H9 (cell line): ENCODE results near the gene TMEM161B. TPM values are rescaled to one million over a fixed set of nuclear protein-coding genes. Genes with fewer than 3 reads are reported as not detected.

Experiments used
- DNase-seq: peaks from one replicate; pipeline ENCODE4 v3.0.0-alpha.2; 2017
- H2AFZ ChIP-seq: one replicate; pipeline ENCODE4 v1.6.1; 2013; ENCODE audit warnings: mild to moderate bottlenecking, low read length, control low read depth, moderate library complexity
- H2AK5ac ChIP-seq: 2 replicates; pipeline ENCODE4 v1.6.1; 2013; ENCODE audit warnings: low read length, control low read depth, mixed read lengths; ENCODE audit not compliant: insufficient read length
- H2BK120ac ChIP-seq: one replicate; pipeline ENCODE4 v1.6.1; 2013; ENCODE audit warnings: low read depth, mild to moderate bottlenecking, low read length, control low read depth, inconsistent platforms; ENCODE audit not compliant: poor library complexity, severe bottlenecking
- H2BK12ac ChIP-seq: 2 replicates; pipeline ENCODE4 v1.6.1; 2013; ENCODE audit warnings: low read length, control low read depth, mixed read lengths, low read depth; ENCODE audit not compliant: insufficient read length
- H2BK15ac ChIP-seq: 2 replicates; pipeline ENCODE4 v1.6.1; 2013; ENCODE audit warnings: low read depth, low read length, control low read depth
- H2BK20ac ChIP-seq: one replicate; pipeline ENCODE4 v1.6.1; 2013; ENCODE audit warnings: low read depth, mild to moderate bottlenecking, low read length, control low read depth, inconsistent platforms; ENCODE audit not compliant: poor library complexity, severe bottlenecking
- H2BK5ac ChIP-seq: 2 replicates; pipeline ENCODE4 v1.6.1; 2013; ENCODE audit warnings: low read length, control low read depth, mixed read lengths; ENCODE audit not compliant: insufficient read length
- H3K14ac ChIP-seq: 2 replicates; pipeline ENCODE4 v1.6.1; 2013; ENCODE audit warnings: low read length, control low read depth; ENCODE audit not compliant: insufficient read depth
- H3K18ac ChIP-seq: 2 replicates; pipeline ENCODE4 v1.6.1; 2013; ENCODE audit warnings: low read depth, mild to moderate bottlenecking, mixed read lengths, low read length, control low read depth; ENCODE audit not compliant: insufficient read length
- H3K23ac ChIP-seq: 2 replicates; pipeline ENCODE4 v1.6.1; 2013; ENCODE audit warnings: low read length, control low read depth, mixed read lengths, low read depth; ENCODE audit not compliant: insufficient read length
- H3K23me2 ChIP-seq: 2 replicates; pipeline ENCODE4 v1.6.1; 2013; ENCODE audit warnings: low read depth, mild to moderate bottlenecking, mixed read lengths, low read length, control low read depth; ENCODE audit not compliant: insufficient read length, poor library complexity, severe bottlenecking
- H3K27ac ChIP-seq: 2 replicates; pipeline ENCODE4 v1.5.1; 2013; ENCODE audit warnings: low read length, control low read depth, mixed read lengths, low read depth; ENCODE audit not compliant: insufficient read length
- H3K27me3 ChIP-seq: 2 replicates; pipeline ENCODE4 v1.6.1; 2013; ENCODE audit warnings: low read length, control low read depth, inconsistent platforms; ENCODE audit not compliant: insufficient read depth
- H3K4ac ChIP-seq: 2 replicates; pipeline ENCODE4 v1.6.1; 2013; ENCODE audit warnings: low read depth, mild to moderate bottlenecking, control low read depth, inconsistent platforms, low read length, moderate library complexity
- H3K4me1 ChIP-seq: 2 replicates; pipeline ENCODE4 v1.6.1; 2013; ENCODE audit warnings: low read length, control low read depth, inconsistent platforms; ENCODE audit not compliant: insufficient read depth
- H3K4me2 ChIP-seq: 2 replicates; pipeline ENCODE4 v1.6.1; 2013; ENCODE audit warnings: low read length, control low read depth, mixed read lengths; ENCODE audit not compliant: insufficient read length, insufficient read depth
- H3K56ac ChIP-seq: 2 replicates; pipeline ENCODE4 v1.6.1; 2013; ENCODE audit warnings: low read depth, mild to moderate bottlenecking, mixed read lengths, low read length, control low read depth; ENCODE audit not compliant: insufficient read length
- H3K79me1 ChIP-seq: 2 replicates; pipeline ENCODE4 v1.6.1; 2013; ENCODE audit warnings: low read depth, mild to moderate bottlenecking, moderate library complexity, low read length, control low read depth, inconsistent platforms; ENCODE audit not compliant: insufficient read depth, poor library complexity, severe bottlenecking
- H3K79me2 ChIP-seq: 2 replicates; pipeline ENCODE4 v1.6.1; 2013; ENCODE audit warnings: low read length, control low read depth, inconsistent platforms; ENCODE audit not compliant: insufficient read depth
- H3K9ac ChIP-seq: 2 replicates; pipeline ENCODE4 v1.6.1; 2013; ENCODE audit warnings: low read length, control low read depth, mixed read lengths; ENCODE audit not compliant: insufficient read length; ENCODE audit errors: extremely low read depth
- H3K9me3 ChIP-seq: one replicate; pipeline ENCODE4 v1.6.1; 2013; ENCODE audit warnings: low read depth, low read length, inconsistent platforms; ENCODE audit not compliant: control insufficient read depth
- H3T11ph ChIP-seq: one replicate; pipeline ENCODE4 v1.6.1; 2013; ENCODE audit warnings: mild to moderate bottlenecking, low read length, control low read depth, inconsistent platforms
- H4K20me1 ChIP-seq: one replicate; pipeline ENCODE4 v1.6.1; 2013; ENCODE audit not compliant: control insufficient read depth, insufficient read length, insufficient read depth
- H4K5ac ChIP-seq: 2 replicates; pipeline ENCODE4 v1.6.1; 2013; ENCODE audit warnings: low read depth, mild to moderate bottlenecking, mixed read lengths, low read length, control low read depth; ENCODE audit not compliant: insufficient read length
- H4K8ac ChIP-seq: replicated peaks from 2 replicates; pipeline ENCODE4 v1.6.1; 2013; ENCODE audit warnings: low read length, control low read depth, mixed read lengths, low read depth; ENCODE audit not compliant: insufficient read length
- H4K91ac ChIP-seq: 2 replicates; pipeline ENCODE4 v1.6.1; 2013; ENCODE audit warnings: low read depth, mild to moderate bottlenecking, moderate library complexity, mixed read lengths, low read length, control low read depth; ENCODE audit not compliant: insufficient read length
- H3K27ac Mint-ChIP-seq, 3 experiments: 2 replicates in 2 of 3; 3 replicates in 1 of 3; pipeline ENCODE4 v1.8.0; 2020 to 2021; ENCODE audit warnings: mixed read lengths in 3 of 3, mild to moderate bottlenecking in 1 of 3, moderate library complexity in 1 of 3
- H3K27me3 Mint-ChIP-seq: 2 replicates; pipeline ENCODE4 v1.8.0; 2021; ENCODE audit warnings: low read depth, mild to moderate bottlenecking, moderate library complexity, mixed read lengths
- H3K36me3 Mint-ChIP-seq, 3 experiments: 2 replicates in 2 of 3; 3 replicates in 1 of 3; pipeline ENCODE4 v1.8.0; 2020 to 2021; ENCODE audit warnings: low read depth in 3 of 3, mixed read lengths in 3 of 3; ENCODE audit not compliant: insufficient read depth in 1 of 3
- H3K4me1 Mint-ChIP-seq, 2 experiments: 2 replicates each; pipeline ENCODE4 v1.8.0; 2020; ENCODE audit warnings: mixed read lengths in 2 of 2
- H3K4me3 Mint-ChIP-seq, 2 experiments: 2 replicates in 1 of 2; 3 replicates in 1 of 2; pipeline ENCODE4 v1.8.0; 2020 to 2021; ENCODE audit warnings: mild to moderate bottlenecking in 2 of 2, mixed read lengths in 2 of 2, moderate library complexity in 1 of 2
- H3K9me3 Mint-ChIP-seq, 2 experiments: 2 replicates in 1 of 2; 3 replicates in 1 of 2; pipeline ENCODE4 v1.8.0; 2020; ENCODE audit warnings: mild to moderate bottlenecking in 2 of 2, mixed read lengths in 2 of 2, moderate library complexity in 1 of 2
- WGBS: extraction: QIAGEN DNeasy Blood & Tissue Kit; methylation state at CpG from one replicate; pipeline ENCODE4 v1.1.7; 2013; ENCODE audit warnings: missing lambda C conversion rate, low lambda C conversion rate, mixed read lengths; ENCODE audit not compliant: insufficient read length; ENCODE audit errors: extremely low coverage; 5-methylcytosine and 5-hydroxymethylcytosine counted together
- total RNA-seq: library from RNA; stranded (reverse); gene quantifications from 2 replicates; pipeline ENCODE4 v1.2.1, GENCODE V29; 2021
- TF ChIP-seq, protein P1 (sequence below): fragments of 200-600 bp; sonication (generic); conservative IDR thresholded peaks from 3 replicates; pipeline ENCODE4 v1.8.0; 2021; ENCODE audit warnings: antibody characterized with exemption, mild to moderate bottlenecking

TMEM161B gene
- total RNA-seq, 1 experiment from 2014 or later: 17.9 TPM

DNA sequence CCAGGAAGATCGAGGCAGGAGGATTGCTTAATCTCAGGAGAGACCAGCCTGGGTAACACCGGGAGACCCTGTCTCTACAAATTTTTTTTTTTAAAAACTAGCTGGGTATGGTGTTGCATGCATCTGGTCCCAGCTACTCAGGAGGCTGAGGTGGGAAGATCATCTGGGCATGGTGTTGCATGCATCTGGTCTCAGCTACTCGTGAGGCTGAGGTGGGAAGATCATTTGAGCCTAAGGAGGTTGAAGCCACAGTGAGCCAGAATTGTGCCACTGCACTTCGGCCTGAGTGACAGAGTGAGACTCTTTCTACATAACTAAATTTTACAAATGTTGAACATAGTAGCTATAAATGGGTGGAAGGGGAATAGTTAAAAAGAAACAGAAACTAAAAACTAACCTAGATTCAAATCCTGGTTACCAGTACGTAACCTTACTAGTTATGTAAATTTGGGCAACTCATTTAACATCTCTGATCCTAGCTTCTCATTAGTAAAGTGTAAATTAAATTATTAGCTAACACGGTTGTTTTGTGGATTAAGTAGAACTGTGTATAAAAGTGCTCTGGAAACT, 41.7 kb downstream of the TMEM161B start:
- no peaks in the 10 kb centered on the region for H3K27me3 Mint-ChIP-seq
- H3K4me3 Mint-ChIP-seq: no peak overlapping the region
- H3K14ac ChIP-seq: no peak overlapping the region
- no peak overlapping the region for H2BK12ac ChIP-seq
- no peaks in the 10 kb centered on the region for H3K79me1 ChIP-seq
- H2BK5ac ChIP-seq: no peak overlapping the region
- H3K23ac ChIP-seq: no peak overlapping the region
- no peaks in the 10 kb centered on the region for H3K9me3 ChIP-seq
- no peaks in the 10 kb centered on the region for H4K20me1 ChIP-seq
- H2BK120ac ChIP-seq: no peak overlapping the region
- TF ChIP-seq, protein P1, sequence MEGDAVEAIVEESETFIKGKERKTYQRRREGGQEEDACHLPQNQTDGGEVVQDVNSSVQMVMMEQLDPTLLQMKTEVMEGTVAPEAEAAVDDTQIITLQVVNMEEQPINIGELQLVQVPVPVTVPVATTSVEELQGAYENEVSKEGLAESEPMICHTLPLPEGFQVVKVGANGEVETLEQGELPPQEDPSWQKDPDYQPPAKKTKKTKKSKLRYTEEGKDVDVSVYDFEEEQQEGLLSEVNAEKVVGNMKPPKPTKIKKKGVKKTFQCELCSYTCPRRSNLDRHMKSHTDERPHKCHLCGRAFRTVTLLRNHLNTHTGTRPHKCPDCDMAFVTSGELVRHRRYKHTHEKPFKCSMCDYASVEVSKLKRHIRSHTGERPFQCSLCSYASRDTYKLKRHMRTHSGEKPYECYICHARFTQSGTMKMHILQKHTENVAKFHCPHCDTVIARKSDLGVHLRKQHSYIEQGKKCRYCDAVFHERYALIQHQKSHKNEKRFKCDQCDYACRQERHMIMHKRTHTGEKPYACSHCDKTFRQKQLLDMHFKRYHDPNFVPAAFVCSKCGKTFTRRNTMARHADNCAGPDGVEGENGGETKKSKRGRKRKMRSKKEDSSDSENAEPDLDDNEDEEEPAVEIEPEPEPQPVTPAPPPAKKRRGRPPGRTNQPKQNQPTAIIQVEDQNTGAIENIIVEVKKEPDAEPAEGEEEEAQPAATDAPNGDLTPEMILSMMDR: no peak
- H3K27me3 ChIP-seq: no peaks in the 10 kb centered on the region
- H4K91ac ChIP-seq: no peak overlapping the region
- peaks cover 29 to 38% of the 10 kb centered on the region in 2 experiments for H3K4me1 Mint-ChIP-seq
- H3K23me2 ChIP-seq: no peaks in the 10 kb centered on the region
- H3K4ac ChIP-seq: no peak overlapping the region
- H3K9me3 Mint-ChIP-seq: peaks cover under 1 to 2% of the 10 kb centered on the region in 2 experiments; a peak in 1 of 5 replicates
- no peak overlapping the region for H4K5ac ChIP-seq
- no peak overlapping the region for H4K8ac ChIP-seq
- no peak overlapping the region for H3K27ac ChIP-seq
- H3K56ac ChIP-seq: no peak overlapping the region
- H2BK20ac ChIP-seq: peak overlapping the region; percentile 3
- no peak for DNase-seq
- H3K27ac Mint-ChIP-seq: peak overlapping the region; percentile 37 to 81 (median 64); a peak in 5 of 7 replicates
- H3K36me3 Mint-ChIP-seq: peaks cover 5 to 18% (median 18%) of the 10 kb centered on the region in 3 experiments; a peak in 6 of 7 replicates
- no peak overlapping the region for H2AFZ ChIP-seq
- H3K4me2 ChIP-seq: no peak overlapping the region
- no peaks in the 10 kb centered on the region for H3K79me2 ChIP-seq
- H3K18ac ChIP-seq: no peak overlapping the region
- no peak overlapping the region for H2BK15ac ChIP-seq
- no peak overlapping the region for H3K9ac ChIP-seq
- no peak overlapping the region for H3T11ph ChIP-seq
- no CpG with 5 or more reads among the region's 6 CpGs for WGBS
- no peak overlapping the region for H2AK5ac ChIP-seq
- 0 out of 2 replicates have a peak, but pooled peaks cover 3% of the 10 kb centered on the region for H3K4me1 ChIP-seq
